Activated naive CD4-positive, alpha-beta T cell (primary cell): ENCODE results near the gene CNTNAP1.

ENCODE experiments used
- DNase-seq, 4 experiments: peaks; one replicate each; lab custom pipeline; 2025; lab: John Stamatoyannopoulos, UW

The CNTNAP1 gene

GRCh38 chr17:42670789-42671657 is 11.3 kb upstream of the CNTNAP1 start:
- DNase-seq, result no peak

DNA sequence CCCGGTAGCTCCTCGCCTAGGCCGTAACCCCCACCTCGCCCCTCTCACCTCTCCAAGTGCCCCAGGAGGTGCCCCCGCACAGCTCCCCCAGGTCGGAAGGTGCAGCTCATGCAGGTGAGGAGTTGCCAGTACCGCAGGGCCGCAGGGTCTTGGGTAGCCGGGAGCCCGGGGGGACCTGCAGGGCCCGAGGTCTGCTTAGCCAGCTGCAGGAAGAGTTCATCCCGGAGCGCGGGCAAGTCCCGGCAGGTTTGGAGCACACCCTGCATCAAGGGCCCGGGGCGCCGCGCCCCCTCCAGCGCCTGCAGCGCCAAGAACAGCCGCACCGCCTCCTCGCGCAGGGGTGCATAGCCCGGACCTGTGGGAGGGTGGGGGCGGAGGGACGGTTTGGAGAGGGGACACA is 10.3 kb upstream of the CNTNAP1 start:
- no peak for DNase-seq

DNA sequence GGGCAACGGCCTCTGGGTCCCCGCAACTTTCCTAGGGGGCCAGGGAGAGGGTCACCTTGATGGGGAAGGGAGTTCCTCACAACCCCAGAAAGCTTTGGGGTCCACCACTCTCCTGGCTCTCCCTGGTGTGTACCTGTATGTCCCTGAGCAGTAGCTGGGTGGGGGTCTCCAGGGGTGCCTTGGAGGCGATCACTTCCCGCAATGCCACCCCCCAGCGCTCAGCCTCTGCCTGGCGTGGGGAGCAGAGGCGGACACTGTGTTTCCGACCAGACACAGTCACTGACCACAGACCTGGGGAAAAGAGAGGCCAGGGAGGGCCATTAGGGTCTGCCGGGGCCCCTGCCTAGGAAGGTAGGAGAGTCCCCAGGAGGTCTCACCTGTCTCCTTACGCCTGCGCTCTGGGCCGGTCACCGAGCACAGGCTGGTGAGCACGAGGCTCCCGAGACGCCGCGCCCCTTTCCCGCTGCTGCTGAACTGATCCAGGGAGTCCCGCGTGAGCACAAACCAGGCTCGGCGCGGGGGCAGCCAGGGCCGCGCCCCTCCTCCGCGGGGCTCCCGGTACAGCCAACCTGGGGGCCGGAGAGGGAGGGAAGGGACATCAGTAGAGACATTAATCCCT is 9.0 kb upstream of the CNTNAP1 start:
- DNase-seq, result no peak

DNA sequence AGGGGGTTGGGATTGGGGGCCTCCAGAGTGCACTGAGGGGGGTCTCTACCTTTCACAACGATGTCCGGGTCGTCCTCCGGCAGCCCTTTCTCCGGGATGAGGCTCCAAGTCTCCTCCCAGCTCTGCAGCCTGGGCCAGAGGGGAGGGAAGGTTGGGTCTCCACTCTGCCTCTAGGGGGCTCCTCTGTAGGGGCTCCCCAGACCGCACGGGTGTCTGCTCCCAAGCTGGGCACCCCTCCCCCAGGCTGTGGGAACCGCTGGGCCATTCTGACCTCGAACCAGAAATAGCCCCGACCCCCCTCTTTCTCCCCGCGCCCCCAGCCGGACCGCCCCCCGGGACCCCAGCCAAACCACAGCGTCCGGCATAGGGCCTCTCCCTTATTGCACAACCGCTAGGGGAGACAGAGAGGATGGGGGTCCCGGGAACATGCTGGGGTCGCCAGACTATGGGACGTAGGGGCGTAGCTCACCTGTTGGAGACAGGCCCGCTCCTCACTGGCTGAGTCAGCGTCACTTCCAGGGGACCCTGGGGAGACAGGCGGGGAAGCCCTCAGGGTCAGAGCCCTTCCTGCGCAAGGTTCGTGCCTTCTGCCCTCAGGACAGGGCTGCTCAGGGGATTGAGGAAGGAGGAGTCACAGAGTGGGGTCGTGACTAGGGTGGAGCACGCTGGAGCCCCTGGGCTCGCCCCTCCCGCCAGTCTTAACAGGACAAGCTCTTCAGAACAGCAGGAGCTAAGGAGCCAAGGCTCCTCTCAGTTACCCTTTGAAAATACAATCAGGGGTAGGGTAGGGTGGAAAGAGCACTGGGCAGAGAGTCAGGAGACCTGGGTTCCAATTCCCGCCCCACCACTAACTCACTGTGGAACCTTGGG is 8.2 kb upstream of the CNTNAP1 start:
- DNase-seq, result no peak

DNA sequence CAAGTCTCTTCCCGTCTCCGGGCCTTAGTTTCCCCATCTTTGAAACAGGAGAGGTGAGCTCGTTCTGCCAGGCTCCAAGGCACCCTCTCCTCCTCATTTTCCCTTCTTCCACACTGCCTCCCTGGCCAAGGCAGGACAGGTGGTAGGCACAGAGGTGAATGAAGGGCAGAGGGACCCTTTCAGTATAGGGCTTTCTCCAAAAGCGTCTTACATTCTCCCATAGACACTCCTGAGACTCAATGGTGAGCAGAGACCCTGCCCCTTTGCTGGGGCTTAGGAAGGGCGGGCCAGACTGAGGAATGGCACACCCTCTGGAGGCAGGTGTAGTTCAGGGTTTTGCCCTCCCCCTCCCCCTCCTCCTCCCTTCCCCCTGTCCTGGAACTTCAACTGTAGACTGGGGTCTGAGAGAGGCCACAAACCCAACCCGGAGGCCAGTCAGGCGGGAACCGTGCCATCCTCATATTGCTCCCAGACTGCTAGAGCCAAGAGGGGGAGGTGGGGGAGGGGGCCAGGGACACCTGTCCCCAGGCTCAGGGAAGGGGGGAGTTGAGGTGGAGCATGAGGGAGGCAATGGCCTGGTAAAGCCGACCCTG is 7.5 kb upstream of the CNTNAP1 start:
- no peak for DNase-seq

DNA sequence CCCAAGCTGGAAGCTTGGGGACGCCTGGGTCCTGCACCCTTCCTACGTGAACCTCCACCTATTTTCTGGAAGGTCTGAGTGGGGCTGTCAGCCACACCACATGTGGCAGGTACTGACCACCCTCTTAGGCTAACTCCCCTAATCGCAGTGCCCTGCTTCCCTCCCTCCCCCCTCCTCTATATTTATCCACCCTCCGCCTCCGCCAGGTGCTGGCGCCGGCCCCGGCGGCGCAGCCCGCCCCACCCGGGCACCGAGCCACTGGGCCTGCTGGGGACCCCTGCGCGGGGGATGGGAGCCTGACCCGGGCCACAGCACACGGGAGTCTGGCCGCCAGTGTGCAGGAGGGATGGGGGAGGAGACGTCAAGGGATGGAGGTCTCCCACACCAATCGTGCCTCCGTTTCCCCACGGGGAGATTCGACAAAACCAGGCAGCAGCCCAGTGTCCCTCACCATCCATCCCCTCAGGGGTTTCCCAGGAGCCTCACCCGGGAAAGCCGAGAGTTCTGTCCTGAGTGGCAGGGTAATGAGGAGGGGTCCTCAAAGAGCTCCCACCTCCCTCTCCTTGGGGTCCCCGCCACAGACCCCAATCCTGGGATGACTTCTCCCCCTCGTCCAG is 6.9 kb upstream of the CNTNAP1 start:
- DNase-seq, result no peak

GRCh38 chr17:42675965-42676423 is 6.3 kb upstream of the CNTNAP1 start:
- DNase-seq, result no peak

DNA sequence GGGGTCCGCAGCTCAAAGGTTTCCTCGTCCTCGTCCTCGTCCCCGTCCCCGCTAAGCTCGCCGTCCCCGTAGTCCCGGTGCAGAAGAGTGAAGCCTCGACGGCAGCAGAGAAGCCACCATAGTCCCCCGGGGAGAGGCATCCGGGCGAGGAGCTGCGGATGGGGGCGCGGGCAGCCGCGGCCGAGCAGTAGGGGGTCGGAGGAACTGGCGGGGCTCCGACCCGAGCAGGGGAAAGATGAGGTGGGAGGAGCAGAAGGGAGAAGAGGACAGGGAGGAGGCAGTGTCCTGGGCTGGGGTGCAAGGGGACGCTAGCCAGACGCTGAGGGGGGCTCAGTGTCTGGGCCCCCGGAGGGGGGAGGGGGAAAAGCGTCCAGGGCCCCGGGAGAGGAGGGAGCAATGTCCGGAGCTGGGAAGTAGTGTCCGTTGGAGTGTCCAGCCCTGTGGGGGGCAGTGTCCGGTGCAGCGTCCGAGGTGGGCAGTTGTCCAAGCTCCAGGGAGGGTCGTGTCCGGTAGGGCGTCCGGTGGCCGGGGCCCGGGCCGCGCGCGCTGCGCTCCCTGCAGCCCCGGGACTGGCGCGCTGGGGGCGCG is 5.8 kb upstream of the CNTNAP1 start, which contains the start of gene PLEKHH3:
TSS of gene PLEKHH3 (minus strand) at position 571 of the 588 bp plus-strand sequence. CDS start at position 140, 431 bp downstream.
- no peak for DNase-seq

DNA sequence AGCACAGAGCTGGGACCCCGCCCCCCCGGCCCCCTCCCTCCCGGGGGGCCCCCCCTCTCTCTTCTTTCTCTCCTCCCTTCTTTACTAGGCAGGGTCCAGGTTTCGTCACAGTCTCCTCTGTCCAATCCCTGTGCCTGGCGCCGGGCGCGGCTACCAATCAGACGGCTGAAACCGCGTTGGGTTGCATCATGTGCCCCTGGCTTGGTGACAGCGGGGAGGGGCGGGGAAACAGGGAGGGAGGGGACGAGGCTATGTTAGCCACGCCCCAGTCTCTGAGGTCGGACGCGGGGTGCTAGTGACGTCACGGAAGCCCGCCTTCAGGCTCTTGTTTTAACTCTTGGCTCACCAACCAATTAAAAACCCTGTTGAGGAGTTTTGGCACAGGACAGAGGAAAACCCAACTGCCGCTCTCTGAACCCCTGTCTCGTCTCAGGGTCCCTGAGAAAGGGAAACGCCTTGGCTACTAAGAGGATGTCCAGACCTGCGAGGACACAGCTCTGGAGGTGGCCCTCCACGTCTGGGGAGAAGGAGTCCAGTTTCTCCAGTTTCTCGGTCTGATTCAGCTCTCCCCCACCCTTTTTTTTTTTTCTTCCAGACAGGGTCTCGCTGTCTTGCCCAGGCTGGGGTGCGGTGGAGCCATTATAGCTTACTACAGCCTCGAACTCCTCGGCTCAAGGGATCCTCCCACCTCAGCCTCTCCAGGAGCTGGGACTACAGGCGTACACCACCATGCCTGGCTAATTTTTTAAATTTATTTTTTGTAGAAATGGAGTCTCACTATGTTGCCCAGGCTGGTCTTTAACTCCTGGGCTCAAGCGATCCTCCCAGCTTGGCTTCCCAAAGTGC is 5.1 kb upstream of the CNTNAP1 start:
- peak; percentile 84 to 96 (median 92) for DNase-seq

GRCh38 chr17:42677921-42678781 is 4.2 kb upstream of the CNTNAP1 start:
- DNase-seq, result peak; percentile 26 to 59 (median 38)

- no peak for DNase-seq
Measured at GRCh38 chr17:42678951-42679491, 3.3 kb upstream of the CNTNAP1 start.

DNA sequence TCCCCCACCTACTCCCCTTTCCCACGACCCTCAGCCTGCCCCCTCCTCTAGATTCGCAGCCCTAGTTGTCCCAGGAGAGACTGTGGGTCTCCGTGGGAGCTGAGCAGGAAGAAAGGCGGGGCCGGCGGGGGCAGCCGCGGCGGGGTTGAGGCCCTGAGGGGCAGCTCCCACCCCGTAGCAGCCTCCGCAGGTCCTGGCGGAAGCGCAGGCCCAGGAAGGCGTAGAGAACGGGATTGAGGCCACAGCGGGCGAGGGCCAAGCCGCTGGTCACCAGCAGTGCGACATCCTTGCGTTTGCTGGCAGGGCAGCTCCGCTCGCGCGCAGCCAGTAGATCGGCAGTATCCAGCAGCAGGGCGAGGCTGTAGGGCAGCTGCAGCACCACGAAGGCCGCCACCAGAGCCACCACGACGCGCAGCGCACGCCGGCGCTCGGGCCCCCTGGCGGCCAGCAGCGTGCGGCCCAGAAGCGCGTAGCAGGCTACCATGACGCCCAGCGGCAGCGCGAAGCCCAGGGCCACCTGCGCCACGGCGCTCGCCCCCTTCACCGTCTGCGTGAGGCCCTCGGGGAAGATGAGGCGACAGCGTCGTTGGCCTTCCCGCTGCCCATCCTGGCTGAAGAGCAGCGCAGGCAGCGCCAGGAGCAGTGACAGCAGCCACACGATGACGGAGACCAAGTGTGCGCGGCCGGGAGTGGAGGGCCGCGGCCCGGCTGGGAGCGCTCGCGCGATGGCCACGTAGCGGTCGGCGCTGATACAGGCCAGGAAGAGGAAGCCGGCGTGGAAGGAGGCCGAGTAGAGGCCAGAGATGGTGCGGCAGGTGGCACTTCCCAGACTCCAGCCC is 2.6 kb upstream of the CNTNAP1 start:
- DNase-seq, result peak in 3 of 4 experiments; percentile 26 to 67 (median 41)

DNA sequence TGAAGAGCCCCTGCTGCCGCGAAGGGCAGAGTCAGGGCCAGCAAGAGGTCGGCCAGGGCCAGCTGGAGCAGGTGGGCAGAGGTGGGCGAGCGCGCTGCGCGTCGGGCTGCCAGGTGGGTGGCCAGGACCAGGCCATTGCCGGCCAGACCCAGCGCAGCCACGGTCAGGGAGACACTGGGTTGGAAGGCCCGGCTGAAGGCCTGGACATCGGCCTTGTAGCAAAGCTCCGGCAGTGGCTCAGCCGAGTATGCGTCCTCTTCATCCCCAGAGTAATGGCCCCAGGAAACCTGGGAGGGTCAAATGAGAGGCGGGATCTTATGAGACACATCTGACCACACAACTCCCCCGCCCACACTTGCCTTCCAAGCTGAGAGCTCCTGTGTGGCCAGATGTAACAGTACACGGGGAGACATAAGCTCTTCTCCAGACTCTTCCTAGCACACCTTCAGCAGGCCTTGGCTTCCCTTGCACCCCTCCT is 2.0 kb upstream of the CNTNAP1 start:
- no peak for DNase-seq

DNA sequence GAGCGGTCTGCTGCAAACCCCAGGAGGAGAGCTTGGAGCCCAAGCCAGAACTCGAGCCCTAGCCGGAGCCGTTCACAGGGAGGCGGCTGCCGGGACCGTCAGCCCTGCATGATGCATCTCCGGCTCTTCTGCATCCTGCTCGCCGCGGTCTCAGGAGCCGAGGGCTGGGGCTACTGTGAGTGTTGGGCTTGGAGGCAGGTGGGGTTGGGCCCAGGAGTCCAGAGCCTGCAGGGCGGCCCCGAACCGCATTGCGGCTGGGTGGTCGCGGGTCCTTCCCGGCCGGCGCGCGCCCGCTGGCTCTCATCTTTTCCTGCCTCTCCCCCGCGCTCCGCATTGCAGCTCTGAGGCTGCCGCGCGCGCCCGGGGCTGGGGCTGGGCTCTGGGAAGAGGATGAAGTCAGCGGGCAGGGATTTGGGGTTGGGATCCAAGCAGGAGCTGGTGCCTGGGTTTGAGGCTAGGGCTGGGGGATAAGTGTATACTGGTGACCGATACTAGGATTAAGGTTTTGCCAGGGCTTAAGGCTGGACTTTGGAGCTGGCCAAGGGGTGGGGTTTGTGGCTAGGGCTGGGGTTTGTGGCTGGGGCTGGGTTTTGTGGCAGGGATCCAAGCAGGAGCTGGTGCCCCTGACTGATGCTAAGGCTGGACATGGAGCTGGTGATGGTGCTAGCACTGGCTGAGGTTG is 532 bp downstream of the CNTNAP1 start:
- DNase-seq, result no peak

GRCh38 chr17:42683407-42684034 is 1.2 kb downstream of the CNTNAP1 start:
- DNase-seq, result no peak

DNA sequence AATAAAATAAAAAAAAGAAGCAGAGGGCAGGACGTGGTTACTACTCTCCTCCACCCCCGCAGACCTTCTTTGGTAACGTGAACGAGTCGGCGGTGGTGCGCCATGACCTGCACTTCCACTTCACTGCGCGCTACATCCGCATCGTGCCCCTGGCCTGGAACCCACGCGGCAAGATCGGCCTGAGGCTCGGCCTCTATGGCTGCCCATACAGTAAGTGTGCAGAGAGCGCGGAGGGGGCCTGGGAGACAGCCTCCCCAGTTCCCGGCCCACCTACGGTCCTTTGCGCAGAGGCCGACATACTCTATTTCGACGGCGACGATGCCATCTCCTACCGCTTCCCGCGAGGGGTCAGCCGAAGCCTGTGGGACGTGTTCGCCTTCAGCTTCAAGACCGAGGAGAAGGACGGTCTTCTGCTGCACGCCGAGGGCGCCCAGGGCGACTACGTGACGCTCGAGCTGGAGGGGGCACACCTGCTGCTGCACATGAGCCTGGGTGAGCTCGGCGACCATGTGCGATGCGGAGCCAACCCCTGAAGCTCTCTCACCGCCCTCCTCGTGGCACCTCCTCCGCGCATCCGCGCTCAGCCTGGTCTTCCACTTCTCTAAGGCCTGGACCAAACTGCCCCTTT is 2.7 kb downstream of the CNTNAP1 start:
- DNase-seq, result no peak
